Measurements from ENCODE around the gene PRR14L.

The PRR14L gene

GRCh38 chr22:31637891-31638618 is 111.9 kb downstream of the PRR14L start:
- no peak for ATAC-seq

- ATAC-seq, result no peak
Measured at GRCh38 chr22:31637447-31637890, 112.5 kb downstream of the PRR14L start.

GRCh38 chr22:31635638-31636306 is 114.2 kb downstream of the PRR14L start:
- no peak for ATAC-seq

- ATAC-seq, result no peak
Measured at GRCh38 chr22:31631436-31631835, 118.5 kb downstream of the PRR14L start.
